SU-DHL-6 (cell line): Measurements from ENCODE around the gene SELENOO.

Experiments used
- EZH2phosphoT487 ChIP-seq: fragments of 200-600 bp; sonication (generic), shearing (Covaris generic); conservative IDR thresholded peaks from 2 replicates; pipeline ENCODE4 v1.6.1; 2018; ENCODE audit warnings: mild to moderate bottlenecking, antibody characterized with exemption, low read length, moderate library complexity, mixed read lengths
- TF ChIP-seq, protein P1 (sequence below): fragments of 200-600 bp; sonication (generic); IDR thresholded peaks from one replicate; pipeline ENCODE4 v1.5.1; 2017; ENCODE audit warnings: antibody characterized with exemption, mild to moderate bottlenecking, low read length, moderate library complexity; ENCODE audit not compliant: insufficient read depth, poor library complexity, severe bottlenecking

GRCh38 chr22:50226875-50227165, 26.0 kb downstream of the SELENOO start:
- TF ChIP-seq, protein P1, sequence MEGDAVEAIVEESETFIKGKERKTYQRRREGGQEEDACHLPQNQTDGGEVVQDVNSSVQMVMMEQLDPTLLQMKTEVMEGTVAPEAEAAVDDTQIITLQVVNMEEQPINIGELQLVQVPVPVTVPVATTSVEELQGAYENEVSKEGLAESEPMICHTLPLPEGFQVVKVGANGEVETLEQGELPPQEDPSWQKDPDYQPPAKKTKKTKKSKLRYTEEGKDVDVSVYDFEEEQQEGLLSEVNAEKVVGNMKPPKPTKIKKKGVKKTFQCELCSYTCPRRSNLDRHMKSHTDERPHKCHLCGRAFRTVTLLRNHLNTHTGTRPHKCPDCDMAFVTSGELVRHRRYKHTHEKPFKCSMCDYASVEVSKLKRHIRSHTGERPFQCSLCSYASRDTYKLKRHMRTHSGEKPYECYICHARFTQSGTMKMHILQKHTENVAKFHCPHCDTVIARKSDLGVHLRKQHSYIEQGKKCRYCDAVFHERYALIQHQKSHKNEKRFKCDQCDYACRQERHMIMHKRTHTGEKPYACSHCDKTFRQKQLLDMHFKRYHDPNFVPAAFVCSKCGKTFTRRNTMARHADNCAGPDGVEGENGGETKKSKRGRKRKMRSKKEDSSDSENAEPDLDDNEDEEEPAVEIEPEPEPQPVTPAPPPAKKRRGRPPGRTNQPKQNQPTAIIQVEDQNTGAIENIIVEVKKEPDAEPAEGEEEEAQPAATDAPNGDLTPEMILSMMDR: no peak
- TF ChIP-seq EZH2phosphoT487: no peak
